ENCODE data around the gene TUBB1.
A peak's percentile ranks its signal among the peaks of the same experiment; 100 is the strongest.
"Not testable (repeated sequence)": the region's sequence is repeated elsewhere in the genome, so short reads cannot be mapped to it uniquely, and the experiment has no call there.

The TUBB1 gene

DNA sequence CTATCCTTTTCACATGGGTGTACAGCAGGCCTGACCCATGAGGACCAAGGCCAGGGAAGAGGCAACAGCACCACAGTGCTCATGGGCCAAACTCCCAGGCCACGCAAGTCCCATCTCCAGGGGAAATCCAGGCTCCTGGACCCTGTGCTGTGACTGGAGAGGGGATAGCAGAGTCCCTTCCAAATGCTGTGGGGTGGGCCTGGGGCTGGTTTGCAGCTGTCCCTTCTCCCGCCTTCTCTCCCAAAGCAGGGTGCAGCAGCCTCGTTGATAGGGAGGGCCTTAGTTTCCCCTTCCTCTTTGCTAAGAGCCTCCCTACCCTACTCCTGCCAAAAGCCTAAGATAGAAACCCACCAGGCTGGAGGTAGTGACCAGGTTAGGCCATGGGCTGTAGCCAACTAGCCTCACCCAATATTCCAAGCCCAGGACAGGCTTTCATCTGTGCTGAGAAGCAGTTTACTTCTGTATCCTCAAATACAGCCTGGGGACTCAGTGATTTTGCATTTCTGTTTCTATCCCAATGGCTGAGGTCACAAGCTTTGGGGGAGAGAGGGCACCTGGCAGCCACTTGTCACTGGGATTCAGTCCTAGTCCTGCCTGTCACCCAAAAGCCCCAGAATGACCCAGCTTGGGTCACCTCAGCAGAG, 13.6 kb upstream of the TUBB1 start:
- no peak for DNase-seq (ENCODE audit: low read depth in 2 of 2)

DNA sequence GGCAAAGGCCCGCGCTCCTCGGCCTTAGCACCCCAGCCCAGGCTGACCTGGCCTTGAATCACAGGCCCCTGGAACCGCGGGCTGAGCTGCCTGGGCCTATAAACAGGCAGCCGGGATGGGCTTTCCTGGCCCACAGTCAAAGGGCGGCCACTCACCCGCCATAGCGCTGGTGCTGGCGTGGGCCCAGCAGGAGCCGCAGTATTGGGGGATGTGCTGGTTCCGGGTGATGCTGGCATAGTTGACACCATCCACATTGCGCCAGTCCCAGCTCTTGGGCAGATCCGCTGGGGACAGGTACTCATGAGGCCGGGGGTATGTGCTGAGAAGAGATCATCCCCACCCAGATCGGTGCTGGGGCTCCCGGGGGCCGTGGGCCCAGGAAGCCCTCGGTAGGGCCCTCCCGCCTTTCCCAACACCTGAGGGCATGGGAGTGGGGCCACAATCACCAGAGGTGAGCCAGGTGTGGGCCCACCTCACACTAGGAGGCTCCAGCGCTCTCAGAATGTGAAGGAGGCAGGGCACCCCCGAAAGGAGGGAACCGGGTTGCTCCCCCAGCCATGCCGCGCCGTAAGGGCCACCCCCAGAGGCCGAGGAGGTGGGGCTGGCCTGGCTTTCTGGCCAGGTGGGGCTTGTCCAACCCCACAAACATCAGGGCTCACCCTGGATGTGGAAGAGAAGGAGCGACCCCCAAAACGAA, 12.9 kb upstream of the TUBB1 start:
- DNase-seq (ENCODE audit: low read depth in 2 of 2): no peak

DNA sequence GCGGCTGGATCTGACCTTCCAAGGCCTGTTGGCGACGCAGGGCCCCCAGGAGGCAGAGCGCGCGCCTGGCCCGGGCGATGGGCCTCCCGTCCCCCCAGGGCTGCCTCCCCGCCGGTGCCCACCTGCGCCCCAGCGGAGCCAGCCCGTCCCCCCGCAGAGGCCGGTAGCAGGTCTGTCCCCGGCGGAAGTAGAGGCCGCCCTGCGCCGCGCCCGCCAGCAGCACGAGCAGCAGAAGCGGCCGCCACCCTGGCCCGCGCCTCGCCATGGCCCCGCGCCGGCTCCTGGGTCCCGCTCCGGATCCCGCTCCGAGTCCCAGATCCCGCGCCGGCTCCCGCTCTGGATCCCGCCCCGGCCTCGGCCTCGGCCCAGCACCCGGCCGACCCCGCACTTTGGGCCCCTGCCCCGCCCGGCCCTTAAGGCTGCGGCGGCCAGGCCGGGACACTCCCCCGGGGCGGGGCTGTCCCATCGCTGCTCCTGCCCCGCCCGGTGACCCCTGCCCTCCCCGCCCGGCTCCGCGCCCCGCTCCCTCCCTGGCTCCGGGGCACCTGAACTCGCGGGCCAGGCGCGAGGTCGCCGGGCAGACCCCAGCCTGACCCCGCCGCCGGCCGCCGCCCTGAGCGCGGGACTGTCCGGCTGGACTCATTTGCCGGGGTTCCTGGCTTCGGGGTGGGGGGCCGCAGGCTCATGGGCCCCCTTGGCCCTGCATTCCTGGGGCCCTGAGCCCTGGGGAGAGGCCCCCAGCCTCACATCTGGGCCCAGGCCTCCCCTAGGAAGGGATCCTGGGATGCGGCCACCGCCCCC, 12.2 kb upstream of the TUBB1 start, which contains the start of gene CTSZ:
TSS of gene CTSZ (minus strand) at position 391 of the 801 bp plus-strand sequence. CDS start at position 265, 126 bp downstream.
- DNase-seq (ENCODE audit: low read depth in 2 of 2): peak; percentile 34 to 40

DNA sequence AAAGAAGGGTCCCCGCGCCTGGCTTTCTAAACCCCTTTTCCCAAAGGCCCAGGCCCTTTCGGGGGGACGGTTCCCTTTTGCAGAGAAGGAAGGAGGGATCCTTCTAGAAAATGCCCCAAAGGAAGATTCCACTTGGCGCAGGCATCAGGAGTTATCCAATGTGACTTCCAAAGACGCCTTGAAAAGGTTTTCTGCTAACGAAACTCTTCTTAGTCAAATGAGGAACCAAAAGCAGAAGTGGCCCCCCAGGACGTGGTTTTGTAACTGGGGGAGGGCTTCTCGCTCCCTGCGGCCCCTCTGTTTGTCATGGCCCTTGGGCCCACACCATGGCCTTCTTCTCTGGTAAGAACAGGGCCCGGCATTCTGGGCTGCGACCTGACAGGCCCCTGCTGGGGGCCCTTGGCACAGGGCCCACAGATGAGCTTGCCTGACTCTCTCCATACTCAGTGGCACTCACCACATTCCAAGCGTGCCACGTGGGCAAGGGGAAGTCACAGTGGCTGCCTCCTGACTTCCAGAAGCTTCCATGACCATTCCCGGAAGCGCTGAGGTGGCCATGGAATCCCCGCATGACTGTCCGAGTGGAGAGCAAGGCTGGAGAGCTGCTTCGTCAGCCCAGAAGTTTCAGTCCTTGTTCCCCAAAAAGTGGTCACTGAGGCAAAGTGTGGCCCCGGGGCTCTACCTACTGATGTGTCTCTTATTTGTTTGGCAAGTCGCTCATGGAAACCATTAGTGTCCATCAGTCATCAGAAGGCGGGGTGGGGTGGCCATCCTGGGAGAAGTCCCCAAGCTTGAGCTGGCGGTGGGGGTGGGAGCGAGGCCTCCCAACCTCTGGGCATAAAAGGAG, 11.3 kb upstream of the TUBB1 start:
- no peak for DNase-seq (ENCODE audit: low read depth in 2 of 2)

DNA sequence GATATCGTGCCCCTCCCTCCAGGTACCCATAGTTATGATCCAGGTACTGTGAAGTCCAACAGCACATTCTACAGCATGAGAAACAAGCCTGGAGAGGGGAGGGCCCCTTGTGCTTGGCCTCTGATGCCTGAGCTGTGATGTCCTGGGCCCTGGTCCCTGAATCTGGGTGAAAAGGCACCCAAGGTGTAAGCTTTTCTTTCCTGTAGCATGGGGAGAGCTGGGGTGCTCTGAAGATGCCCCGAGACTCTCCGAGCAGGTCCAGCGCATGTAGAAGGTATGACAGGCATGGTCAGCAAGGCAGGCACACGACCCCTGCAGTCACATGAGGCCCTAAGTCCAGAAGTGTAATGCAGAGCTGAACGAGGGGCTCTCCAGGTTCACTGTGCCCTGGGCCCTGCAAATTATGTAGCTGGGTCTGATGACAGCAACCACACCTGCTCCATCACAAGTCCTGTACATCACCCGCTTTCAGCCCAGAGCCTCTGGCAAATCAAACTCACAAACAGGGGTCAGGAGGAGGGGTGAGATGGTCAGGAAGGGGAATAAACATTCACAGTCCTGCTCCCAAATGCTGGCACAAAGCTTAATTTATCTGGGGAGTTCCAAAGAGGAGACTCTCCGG, 10.4 kb upstream of the TUBB1 start:
- DNase-seq (ENCODE audit: low read depth in 2 of 2): no peak

DNA sequence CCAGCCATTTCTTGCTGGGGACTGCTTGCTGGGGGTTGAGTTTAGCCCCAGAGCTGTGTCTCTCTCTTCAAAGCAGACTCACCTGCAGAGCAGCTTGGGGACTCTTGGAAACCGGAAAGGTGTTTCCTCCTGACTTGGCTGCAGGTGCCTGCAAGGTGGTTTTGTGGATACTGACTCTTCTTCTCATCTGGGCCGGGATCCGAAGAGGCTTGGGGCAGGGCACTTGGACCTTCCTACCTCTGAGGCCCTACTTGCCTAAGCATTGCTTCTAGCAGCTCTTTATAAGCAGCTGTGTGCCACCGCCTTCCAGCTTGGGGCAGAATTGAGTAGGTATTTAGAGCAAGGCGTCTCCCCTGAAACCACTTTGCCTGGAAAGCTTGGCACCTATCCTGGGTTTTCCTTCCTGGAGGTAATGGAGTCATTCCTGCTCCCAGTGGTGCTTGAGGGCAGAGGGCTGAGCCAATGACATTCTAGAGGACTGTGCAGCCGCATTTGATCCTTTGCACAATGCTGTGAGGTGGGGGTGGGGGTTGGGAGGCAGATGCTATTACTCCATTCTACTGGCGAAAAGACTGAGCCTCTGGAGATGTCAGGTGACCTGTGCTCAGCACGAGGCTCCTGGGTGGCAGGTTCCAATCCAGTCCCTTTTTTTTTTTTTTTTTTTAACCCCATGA, 8.8 kb upstream of the TUBB1 start:
- DNase-seq (ENCODE audit: low read depth in 2 of 2): no peak

DNA sequence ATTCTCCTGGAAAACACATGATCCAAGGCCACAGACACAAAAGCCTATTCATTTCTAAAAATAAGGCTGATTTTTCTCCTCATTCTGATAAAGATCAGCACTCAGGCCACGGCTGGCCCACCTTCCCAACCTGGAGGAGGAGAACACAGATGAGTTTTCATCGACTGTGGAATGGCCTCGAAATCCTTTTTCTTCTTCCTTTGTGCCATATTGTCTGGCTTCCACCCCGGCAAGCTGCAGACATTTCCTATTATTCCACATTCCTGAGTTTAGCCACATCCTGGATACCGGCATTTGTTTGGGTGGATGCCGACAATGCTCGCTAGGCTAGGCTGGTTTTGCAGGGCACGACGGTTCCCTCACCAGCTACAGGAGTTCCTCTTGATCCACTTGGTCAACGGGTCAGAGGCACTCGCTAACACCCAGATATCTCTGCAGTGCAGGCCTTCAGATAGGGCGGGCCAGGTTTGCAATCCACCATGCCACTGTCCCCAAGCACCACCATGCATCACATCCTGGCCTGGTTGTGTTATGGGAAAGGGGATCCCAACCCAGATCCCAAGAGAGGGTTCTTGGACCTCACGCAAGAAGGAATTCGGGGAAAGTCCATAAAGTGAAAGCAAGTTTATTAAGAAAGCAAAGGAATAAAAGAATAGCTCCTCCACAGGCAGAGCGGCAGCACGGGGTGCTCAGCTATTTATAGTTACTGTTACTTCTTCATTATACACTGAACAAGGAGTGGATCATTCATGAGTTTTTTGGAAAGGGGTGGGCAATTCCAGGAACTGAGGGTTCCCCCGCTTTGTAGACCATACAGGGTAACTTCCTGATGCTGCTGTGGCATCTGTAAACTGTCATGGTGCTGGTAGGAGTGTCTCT, 8.0 kb upstream of the TUBB1 start:
- no peak for DNase-seq (ENCODE audit: low read depth in 2 of 2)

DNA sequence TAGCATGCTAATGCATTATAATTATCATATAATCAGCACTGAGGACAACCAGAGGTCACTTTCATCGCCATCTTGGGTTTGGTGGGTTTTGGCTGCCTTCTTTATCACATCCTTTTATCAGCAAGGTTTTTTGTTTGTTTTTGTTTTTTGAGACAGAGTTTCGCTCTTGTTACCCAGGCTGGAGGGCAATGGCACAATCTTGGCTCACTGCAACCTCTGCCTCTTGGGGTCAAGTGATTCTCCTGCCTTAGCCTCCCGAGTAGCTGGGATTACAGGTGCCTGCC, 7.4 kb upstream of the TUBB1 start:
- not testable (repeated sequence) for DNase-seq (ENCODE audit: low read depth in 2 of 2)

DNA sequence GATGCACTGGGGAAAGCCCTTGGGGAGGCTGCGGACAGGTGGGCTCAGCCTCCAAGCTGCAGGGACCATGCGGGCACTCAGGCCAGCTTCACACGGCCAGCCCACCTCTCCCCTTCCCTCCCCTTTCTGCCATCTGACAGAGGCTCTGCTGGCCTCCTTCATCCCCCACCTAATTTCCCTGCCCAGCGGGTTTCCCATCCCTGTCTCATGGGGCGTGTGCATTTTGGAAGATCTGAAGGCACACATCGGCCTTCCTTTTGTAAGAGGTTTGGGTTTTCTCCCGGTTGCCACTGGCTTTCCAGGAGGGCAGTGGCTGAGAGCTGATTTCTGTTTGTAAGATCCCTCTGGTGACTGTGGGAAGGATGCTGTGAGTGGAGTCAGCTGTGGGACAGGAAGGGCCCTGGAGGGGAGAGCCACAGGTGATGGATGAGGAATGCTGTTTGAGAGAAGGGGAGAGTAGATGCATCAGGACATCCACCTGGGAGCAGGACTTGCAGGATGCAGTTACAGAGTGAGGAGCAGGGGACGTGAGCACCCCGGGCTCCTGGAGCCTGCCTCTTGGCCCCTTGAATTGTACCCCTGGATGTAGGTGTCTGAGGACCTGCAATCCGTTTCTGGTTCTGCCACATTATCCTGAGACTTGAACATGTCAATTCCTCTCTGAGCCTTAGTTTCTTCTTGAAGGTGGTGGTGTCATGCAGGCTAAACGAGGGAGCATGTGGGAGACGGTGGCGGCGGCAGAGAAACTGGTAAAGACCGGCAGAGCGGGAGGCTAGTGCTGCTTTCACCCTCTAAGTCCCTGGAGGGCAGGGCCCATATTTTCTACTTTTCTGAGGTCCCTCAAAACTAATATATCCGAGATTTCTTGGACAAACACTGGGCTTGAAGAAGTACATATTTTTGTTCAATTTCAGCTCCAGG, 5.9 kb upstream of the TUBB1 start:
- DNase-seq (ENCODE audit: low read depth in 2 of 2): no peak

DNA sequence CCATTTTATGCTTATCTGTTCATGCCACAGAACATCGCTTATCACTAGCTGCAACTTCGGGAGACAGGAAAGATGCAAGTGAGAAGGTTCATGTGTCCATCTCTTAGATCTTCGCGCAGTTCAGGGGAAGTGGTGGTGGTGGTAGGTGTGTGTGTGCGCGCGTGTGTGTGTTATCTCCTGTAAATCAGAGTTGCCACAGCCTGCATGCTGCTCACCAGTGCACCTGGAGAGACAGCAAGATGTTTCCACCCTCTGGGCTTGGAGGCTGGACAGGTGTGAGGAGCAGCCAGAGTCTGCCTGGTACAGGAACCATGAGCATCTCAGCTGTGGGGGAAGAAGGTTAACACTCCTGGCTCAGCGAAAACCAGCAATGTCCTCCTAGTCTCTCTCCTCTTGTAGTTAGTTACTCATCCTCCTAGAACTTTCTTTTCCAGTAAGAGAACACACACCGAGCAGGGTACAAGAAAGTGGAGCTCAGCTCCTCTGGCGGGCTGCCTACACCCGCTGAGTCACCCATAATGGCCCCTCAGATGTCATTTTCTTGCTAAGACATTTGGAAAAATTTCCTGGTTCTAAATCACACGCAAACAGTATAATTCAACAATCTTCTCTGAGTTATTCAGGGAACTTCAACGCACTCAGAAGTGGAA, 5.1 kb upstream of the TUBB1 start:
- no peak for DNase-seq (ENCODE audit: low read depth in 2 of 2)

DNA sequence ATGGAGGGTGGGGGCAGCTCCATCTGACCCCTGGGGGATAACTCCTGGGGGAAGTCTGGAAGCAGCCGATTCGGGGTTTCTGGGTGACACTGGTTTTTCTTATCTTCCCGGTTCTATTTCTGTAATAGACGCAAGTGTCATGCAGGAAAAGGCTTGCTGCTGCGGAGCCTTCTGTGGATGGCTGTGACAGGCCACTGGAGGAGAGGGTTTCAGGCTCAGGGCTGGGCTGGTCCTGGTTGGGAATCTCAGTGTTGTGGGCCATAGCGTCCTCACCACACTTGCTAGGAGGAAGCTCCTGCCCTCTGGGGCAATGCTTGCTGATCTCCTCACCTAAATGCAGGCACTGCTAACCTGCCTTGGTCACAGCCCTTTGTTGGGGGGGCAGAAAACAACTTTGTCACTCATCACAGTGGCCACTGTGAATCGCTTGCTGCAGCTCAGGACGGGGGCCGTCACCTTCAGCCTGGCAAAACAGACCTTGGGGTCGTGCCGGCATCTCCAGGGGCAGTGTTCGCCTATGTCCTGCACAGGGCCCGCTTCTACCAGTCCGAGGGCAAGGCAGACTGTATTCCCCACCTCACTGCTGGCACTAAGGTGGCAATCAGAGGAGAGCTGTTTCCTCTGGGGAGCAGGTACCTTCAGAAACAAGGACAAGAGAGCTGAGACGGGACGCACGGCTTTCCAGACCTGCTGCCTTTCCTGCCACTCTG, 4.4 kb upstream of the TUBB1 start:
- DNase-seq (ENCODE audit: low read depth in 2 of 2): no peak

DNA sequence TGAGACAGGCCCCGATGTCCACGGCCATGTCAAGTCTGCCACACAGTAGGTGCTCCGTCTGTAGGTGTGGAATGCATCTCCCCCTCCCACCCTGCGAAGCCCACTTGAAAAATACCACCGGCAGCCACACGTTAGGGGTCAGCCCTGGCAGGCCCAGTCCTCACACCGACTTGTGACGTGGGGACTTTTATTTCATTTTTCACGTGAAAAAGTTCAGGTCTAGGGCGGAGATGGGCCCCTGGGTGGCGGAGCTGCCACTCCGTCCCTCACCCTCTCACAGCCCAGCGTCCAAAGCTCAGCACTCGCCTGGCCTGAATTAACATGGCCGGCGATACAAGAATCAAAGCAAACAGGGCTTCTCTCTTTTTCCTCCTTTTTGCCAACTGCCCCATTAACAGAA, 3.8 kb upstream of the TUBB1 start:
- DNase-seq (ENCODE audit: low read depth in 2 of 2): no peak

DNA sequence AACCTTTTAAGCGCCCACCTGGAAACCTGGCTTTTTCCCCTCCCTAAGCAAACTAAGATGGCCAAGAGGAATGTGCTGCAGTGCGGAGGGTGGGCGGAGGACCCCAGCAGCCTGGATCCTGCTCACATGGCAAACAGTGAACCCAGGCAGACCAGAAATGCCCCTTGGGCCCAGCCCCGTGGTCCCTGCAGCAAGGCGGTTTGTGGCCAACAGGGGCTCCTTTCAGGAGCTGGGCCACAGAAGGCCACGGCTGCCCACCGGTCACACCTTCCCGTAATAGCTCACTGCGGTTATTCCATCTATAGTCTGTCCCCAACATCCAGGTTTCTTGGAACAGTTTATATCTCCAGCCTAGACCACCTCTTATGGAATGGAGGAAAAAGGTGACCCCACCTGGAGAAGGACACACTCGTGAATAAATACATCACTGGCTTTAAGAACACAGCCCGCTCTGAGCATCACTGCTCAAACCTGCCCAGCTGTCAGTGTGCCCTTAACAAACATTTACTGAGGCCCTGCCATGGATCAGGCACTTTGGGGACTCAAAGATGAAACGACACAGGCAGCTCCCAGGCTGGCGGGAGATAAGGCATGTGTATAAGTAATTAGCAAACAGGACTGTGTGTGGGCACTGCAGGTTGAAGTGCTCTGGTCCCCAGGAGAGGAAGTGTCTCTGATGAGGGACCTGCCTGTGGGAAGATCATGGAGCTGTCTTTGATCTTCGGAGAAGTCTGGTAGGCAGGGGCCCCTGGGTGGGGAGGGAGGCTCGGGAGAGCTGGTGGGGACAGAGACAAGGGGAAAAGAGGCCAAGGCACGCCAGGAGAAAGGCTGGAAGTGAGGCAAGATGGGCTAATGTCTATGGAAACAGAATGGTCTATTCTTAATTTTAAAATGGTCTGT, 3.2 kb upstream of the TUBB1 start:
- no peak for DNase-seq (ENCODE audit: low read depth in 2 of 2)

DNA sequence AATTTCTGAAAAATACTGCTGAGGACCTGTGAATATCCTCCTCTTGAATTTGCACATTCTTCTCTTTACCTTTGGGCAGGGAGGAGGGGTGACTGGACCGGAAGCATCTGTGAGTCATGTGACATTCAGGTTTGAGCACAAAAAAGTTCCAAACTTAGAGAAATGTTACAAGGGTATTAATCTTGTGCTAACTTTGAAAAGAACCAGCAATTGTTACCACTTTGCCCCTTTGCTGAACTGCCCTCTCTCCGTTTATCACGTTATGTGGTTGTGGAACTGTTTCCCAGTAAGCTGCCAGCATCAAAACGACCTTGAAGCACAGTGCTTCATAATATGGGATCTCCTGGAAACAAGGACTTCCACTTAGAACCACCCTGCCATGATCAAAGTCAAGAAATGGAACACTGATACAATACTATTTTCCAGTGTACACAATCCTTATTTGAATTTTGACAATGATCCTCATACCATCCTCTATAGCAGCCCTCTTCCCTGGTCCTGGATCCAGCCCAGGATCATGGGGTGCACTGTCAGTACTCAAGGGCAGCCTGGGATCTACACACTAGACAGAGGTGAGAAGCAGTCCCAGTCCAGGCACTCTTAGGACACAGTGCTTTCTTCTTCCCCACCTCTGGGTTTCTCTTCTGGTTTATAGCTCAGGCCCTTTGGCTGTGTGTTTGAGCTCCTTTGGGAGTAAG, 2.3 kb upstream of the TUBB1 start:
- no peak for DNase-seq (ENCODE audit: low read depth in 2 of 2)

DNA sequence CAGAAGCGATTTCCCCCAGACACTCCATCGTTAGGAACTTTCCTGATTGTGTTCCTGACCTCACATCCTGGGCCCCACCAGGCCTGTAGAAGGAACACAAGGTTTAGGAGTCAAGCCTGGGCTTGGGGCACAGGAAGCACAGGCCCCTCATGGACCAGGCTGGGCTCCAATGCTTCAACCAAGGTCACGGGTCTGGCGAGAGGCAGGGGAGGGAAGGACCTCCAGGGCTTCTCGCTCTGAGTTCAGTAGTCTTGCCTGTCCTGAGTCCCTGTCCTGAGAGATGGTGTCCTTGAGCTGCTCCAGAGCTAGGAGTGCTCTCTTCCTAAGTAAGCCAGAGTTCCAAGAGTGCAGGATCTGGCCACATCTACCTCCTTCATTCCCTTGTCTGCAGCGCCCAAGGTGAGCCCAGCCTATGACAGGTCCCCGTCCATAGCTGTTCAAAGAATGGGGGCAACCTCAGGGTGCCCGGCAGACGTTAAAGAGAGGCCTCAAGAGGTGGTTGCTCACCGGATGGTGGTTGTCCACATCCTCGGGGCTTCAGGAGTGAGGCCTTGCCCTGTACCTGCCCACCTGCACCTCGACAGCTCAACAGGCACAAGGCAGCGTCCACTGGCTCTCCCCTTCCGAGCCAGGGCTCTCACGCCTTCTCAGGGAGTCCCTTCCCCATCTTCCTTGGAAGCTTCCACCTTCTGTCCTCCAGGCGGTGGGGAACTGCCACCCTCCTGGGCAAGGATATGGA, 1.6 kb upstream of the TUBB1 start:
- DNase-seq (ENCODE audit: low read depth in 2 of 2): no peak

Data from stimulated activated CD8-positive, alpha-beta memory T cell treated with anti-CD3 and anti-CD28 coated beads, Interleukin-2, amount 100 ng/mL, for 48 hours (primary cell).